AG09319 (cell line): ENCODE measurements around the gene HRH1.

Source experiments
- DNase-seq: peaks from one replicate; pipeline ENCODE4 v3.0.0-alpha.2; 2010; ENCODE audit warnings: low read depth; ENCODE audit errors: extremely low read depth
- TF ChIP-seq, protein P1 (sequence below): IDR thresholded peaks from 2 replicates; pipeline ENCODE4 v1.5.1; 2011; ENCODE audit warnings: low read depth, mild to moderate bottlenecking, inconsistent platforms, low read length, moderate library complexity

The HRH1 gene

DNA sequence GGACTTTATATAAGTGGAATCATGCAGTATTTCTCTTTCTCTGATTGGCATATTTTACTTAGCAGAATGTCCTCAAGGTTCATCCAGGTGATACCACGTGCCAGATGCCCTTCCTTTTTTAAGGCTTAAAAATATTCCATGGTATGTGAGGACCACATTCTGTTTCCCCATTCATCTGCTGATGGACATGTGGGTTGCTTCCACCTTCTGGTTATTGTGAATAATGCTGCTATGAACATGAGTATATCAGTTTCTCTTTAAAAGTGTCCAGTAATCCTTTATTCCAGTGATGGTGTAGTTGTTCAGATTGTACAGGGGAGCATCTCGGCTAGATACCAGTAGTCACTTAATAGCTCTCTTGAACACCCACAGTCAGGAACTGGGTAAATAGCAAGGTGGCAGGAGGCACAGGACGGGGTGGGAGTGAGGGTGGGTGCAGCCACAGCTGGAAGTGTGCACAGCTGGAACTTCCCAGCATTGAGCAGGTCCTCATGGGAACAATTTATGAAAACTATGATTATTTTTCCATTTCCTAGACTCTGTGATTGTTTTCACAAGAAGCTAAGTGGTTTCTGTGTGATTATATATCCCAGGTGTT is 67.6 kb downstream of the HRH1 start:
- DNase-seq, result no peak
- TF ChIP-seq, protein P1, sequence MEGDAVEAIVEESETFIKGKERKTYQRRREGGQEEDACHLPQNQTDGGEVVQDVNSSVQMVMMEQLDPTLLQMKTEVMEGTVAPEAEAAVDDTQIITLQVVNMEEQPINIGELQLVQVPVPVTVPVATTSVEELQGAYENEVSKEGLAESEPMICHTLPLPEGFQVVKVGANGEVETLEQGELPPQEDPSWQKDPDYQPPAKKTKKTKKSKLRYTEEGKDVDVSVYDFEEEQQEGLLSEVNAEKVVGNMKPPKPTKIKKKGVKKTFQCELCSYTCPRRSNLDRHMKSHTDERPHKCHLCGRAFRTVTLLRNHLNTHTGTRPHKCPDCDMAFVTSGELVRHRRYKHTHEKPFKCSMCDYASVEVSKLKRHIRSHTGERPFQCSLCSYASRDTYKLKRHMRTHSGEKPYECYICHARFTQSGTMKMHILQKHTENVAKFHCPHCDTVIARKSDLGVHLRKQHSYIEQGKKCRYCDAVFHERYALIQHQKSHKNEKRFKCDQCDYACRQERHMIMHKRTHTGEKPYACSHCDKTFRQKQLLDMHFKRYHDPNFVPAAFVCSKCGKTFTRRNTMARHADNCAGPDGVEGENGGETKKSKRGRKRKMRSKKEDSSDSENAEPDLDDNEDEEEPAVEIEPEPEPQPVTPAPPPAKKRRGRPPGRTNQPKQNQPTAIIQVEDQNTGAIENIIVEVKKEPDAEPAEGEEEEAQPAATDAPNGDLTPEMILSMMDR, result peak; percentile 25

DNA sequence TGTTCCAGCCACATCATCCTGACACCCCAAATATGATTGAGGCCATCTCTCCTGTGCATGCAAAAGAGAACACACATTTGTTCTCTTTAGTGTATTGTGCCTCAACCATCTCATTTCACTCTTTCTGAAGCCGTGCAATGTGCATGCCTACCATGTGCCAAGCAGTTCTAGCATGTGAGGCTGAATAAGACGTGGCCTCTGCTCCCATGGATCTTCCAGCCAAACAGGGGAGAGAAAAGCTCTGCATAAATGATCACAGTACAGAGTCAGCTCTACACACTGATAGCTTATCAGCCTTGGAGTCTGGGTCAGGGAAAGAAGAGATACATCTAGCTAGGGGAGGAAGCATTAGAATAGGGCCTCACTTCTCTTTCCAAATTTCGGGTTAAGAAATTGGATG is 69.7 kb downstream of the HRH1 start:
- TF ChIP-seq, protein P1, result no peak
- DNase-seq, result no peak

DNA sequence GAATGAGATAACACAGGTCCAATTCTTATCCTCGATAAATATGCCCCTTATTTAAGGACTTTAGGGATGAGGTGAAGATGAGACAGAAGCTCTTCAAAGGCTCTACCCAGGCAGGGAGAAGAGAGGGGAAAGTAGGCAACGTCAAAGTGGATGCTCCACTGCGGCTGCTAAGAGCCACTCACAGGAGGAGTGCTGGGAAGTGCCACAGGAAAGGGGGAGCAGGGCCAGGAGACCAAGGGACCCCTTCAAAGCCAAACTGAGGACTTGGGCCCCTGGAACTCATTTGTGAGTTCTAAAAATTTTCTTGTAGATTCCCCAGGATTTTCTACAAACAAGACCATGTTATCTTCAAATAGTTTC is 70.6 kb downstream of the HRH1 start:
- DNase-seq, result no peak
- TF ChIP-seq, protein P1, result no peak

DNA sequence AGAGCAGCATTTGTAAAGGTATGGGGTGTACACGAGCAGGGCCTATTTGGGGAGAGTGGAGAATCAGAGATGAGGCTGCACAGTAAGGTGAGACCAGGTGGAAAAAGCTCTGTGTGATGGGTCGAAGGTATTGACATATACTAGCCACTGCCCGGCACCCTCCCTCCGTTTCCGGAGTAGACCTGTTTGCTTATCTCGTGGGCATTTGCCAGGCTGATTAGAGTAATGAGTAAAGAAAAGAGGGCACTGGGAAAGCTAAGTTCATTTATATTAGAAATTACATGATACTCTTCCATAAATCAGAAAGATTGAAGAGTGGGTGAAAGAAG is 71.7 kb downstream of the HRH1 start:
- TF ChIP-seq, protein P1, result no peak
- DNase-seq, result no peak

DNA sequence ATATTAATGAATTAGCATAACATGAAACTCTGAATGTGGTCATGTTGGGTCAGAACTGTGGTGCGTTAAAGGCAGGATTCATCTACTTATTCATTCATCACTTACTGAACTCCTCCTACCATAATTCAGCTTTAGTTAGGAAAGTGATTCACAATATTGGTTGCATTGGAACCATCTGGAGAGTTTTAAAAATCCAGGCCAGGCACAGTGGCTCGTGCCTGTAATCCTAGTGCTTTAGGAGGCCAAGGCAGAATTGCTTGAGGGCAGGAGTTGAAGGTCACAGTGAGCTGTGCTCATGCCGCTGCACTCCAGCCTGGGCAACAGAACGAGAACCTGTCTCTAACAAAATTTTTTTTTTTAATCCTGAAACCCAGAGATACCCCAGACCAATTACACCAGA is 73.7 kb downstream of the HRH1 start:
- DNase-seq, result no peak
- TF ChIP-seq, protein P1, result no peak

DNA sequence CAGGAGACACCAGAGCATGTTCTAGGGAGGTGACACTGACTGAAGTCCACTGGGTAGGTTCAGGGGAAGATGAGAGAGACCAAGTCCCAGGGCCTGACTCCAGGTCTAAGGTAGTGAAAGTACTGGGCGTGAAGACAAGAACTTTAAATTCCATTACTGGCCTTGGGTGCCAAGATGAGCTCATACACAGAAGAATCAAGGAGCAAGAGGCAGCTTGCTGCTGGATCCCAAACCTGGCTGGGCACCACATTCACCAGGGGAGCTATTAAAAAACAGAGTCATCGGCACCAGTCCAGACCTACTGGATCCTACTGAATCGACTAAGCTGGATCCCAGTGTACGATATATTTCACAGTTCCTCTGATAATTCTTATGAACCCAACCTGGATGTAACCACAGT is 75.8 kb downstream of the HRH1 start:
- no peak for DNase-seq
- TF ChIP-seq, protein P1, result no peak

DNA sequence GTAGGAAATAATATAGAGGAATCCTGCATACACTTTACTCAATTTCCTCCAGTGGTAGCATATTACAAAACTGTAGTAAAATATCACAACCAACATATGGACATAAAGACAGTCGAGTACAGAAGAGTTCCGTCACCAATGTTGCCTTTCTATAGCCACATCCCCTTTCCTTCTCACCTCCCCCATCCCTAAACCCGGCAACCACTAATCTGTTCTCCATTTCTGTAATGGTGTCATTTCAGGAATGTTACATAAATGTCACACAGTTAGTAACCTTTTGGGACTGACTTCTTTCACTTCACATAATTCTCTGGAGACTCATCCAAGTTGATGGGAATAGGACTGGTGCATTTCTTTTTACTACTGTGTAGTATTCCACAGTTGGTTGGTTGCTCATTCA is 76.5 kb downstream of the HRH1 start:
- TF ChIP-seq, protein P1, result no peak
- no peak for DNase-seq
